Activated CD4-positive, alpha-beta memory T cell treated with anti-CD3 and anti-CD28 coated beads for 36 hours (primary cell): Measurements from ENCODE around the gene AP4E1. TPM values are rescaled to one million over a fixed set of nuclear protein-coding genes. Genes with fewer than 3 reads are reported as not detected.
"Not testable (repeated sequence)": the region's sequence is repeated elsewhere in the genome, so short reads cannot be mapped to it uniquely, and the experiment has no call there.

ENCODE experiments used
- CTCF ChIA-PET: fragments of 350-600 bp; sonication (Branson Sonifier 250); formaldehyde crosslinking; loops from one replicate; lab custom pipeline; 2021; ENCODE audit warnings: antibody characterized with exemption, inconsistent platforms; lab: Charles Lee
- POLR2A ChIA-PET: fragments of 350-600 bp; sonication (Branson Sonifier 250); formaldehyde crosslinking; loops from one replicate; lab custom pipeline; 2021; ENCODE audit warnings: antibody characterized with exemption; lab: Charles Lee
- DNase-seq: peaks from one replicate; pipeline ENCODE4 v3.0.0-alpha.2; 2020
- H3K27ac Mint-ChIP-seq: one replicate; pipeline ENCODE4 v1.8.0; 2021; ENCODE audit warnings: mixed read lengths
- H3K27me3 Mint-ChIP-seq: one replicate; pipeline ENCODE4 v1.8.0; 2021; ENCODE audit warnings: mixed read lengths
- H3K36me3 Mint-ChIP-seq: one replicate; pipeline ENCODE4 v1.8.0; 2021; ENCODE audit warnings: mixed read lengths
- H3K4me1 Mint-ChIP-seq: one replicate; pipeline ENCODE4 v1.8.0; 2021; ENCODE audit warnings: low read depth, mixed read lengths
- H3K4me3 Mint-ChIP-seq: one replicate; pipeline ENCODE4 v1.8.0; 2021; ENCODE audit warnings: mild to moderate bottlenecking, mixed read lengths
- H3K9me3 Mint-ChIP-seq: one replicate; pipeline ENCODE4 v1.8.0; 2021; ENCODE audit warnings: mixed read lengths
- intact Hi-C: fragments of 100-400 bp; cut with micrococcal nuclease; formaldehyde crosslinking; loops from one replicate; pipeline ENCODE4 v1.15.1; 2023
- total RNA-seq, 2 experiments: library from RNA; stranded (reverse); gene quantifications; one replicate each; pipeline ENCODE4 v1.2.3, GENCODE V29; 2021

Gene AP4E1
- total RNA-seq, 2 experiments from 2014 or later = 12.0 to 12.7 TPM

GRCh38 chr15:50911001-50911400 lies 2.5 kb downstream of the AP4E1 start:
- Mint-ChIP-seq H3K27me3 (no peaks in the 10 kb centered on the region), H3K9me3 (no peaks in the 10 kb centered on the region), H3K4me1 (peaks cover 19% of the 10 kb centered on the region), H3K27ac (no peak overlapping the region), H3K36me3 (peaks cover 16% of the 10 kb centered on the region), H3K4me3 (no peak overlapping the region)
- CTCF ChIA-PET = no interaction called here
- intact Hi-C loops = no loop called here
- POLR2A ChIA-PET = no interaction called here
- no peak for DNase-seq

GRCh38 chr15:50911621-50912020 lies 3.1 kb downstream of the AP4E1 start:
- H3K36me3 Mint-ChIP-seq = peaks cover 19% of the 10 kb centered on the region

GRCh38 chr15:50916400-50916799 lies 7.9 kb downstream of the AP4E1 start:
- Mint-ChIP-seq H3K27me3 (no peaks in the 10 kb centered on the region), H3K27ac (no peak overlapping the region), H3K36me3 (peaks cover 23% of the 10 kb centered on the region), H3K9me3 (no peaks in the 10 kb centered on the region), H3K4me1 (peaks cover 4% of the 10 kb centered on the region), H3K4me3 (no peak overlapping the region)
- intact Hi-C loops = no loop called here
- POLR2A ChIA-PET = no interaction called here
- CTCF ChIA-PET = no interaction called here
- no peak for DNase-seq

More at GRCh38 chr15:50911621-50912020, 3.1 kb downstream of the AP4E1 start:
- Mint-ChIP-seq H3K4me1 (peaks cover 19% of the 10 kb centered on the region), H3K4me3 (no peak overlapping the region), H3K9me3 (no peaks in the 10 kb centered on the region), H3K27me3 (no peaks in the 10 kb centered on the region), H3K27ac (no peak overlapping the region)
- intact Hi-C loops = no loop called here
- POLR2A ChIA-PET = no interaction called here
- CTCF ChIA-PET = no interaction called here
- no peak for DNase-seq

GRCh38 chr15:50919359-50919758 lies 10.9 kb downstream of the AP4E1 start:
- H3K9me3 Mint-ChIP-seq, H3K27me3 Mint-ChIP-seq, CTCF ChIA-PET, H3K4me1 Mint-ChIP-seq, POLR2A ChIA-PET, intact Hi-C loops, DNase-seq, H3K27ac Mint-ChIP-seq, H3K4me3 Mint-ChIP-seq: not testable (repeated sequence)
- H3K36me3 Mint-ChIP-seq = peaks cover 19% of the 10 kb centered on the region

- H3K27me3 Mint-ChIP-seq = no peaks in the 10 kb centered on the region
- no peak for DNase-seq
- H3K36me3 Mint-ChIP-seq = peaks cover 28% of the 10 kb centered on the region
- H3K9me3 Mint-ChIP-seq = no peaks in the 10 kb centered on the region
- intact Hi-C loops = no loop called here
- H3K4me1 Mint-ChIP-seq = peaks cover 4% of the 10 kb centered on the region
- ChIA-PET CTCF (no interaction called here), POLR2A (interaction anchor here (0.7 kb wide), 1 partner anchor 503 kb away, joined by 3 read pairs; no protein-coding TSS in a partner anchor)
- H3K27ac Mint-ChIP-seq = no peak overlapping the region
- no peak overlapping the region for H3K4me3 Mint-ChIP-seq
Observed at GRCh38 chr15:50925281-50925680, 16.8 kb downstream of the AP4E1 start.

GRCh38 chr15:50929062-50929461 lies 20.6 kb downstream of the AP4E1 start:
- Mint-ChIP-seq H3K36me3 (peaks cover 33% of the 10 kb centered on the region), H3K9me3 (no peaks in the 10 kb centered on the region), H3K27me3 (no peaks in the 10 kb centered on the region), H3K27ac (no peak overlapping the region), H3K4me1 (no peaks in the 10 kb centered on the region), H3K4me3 (no peak overlapping the region)
- CTCF ChIA-PET = no interaction called here
- POLR2A ChIA-PET = no interaction called here
- DNase-seq = no peak
- intact Hi-C loops = no loop called here

GRCh38 chr15:50930792-50931191 lies 22.3 kb downstream of the AP4E1 start:
- Mint-ChIP-seq H3K4me1 (no peaks in the 10 kb centered on the region), H3K27ac (no peak overlapping the region), H3K9me3 (no peaks in the 10 kb centered on the region), H3K36me3 (peaks cover 30% of the 10 kb centered on the region), H3K27me3 (no peaks in the 10 kb centered on the region), H3K4me3 (no peak overlapping the region)
- intact Hi-C loops = no loop called here
- CTCF ChIA-PET = no interaction called here
- no peak for DNase-seq
- POLR2A ChIA-PET = no interaction called here

- Mint-ChIP-seq H3K27me3 (no peaks in the 10 kb centered on the region), H3K4me1 (no peaks in the 10 kb centered on the region), H3K27ac (no peak overlapping the region), H3K9me3 (no peaks in the 10 kb centered on the region), H3K36me3 (peaks cover 31% of the 10 kb centered on the region), H3K4me3 (no peak overlapping the region)
- CTCF ChIA-PET = interaction anchor here (0.6 kb wide), 1 partner anchor 605 kb away, joined by 3 read pairs; no protein-coding TSS in a partner anchor
- intact Hi-C loops = no loop called here
- no peak for DNase-seq
- POLR2A ChIA-PET = no interaction called here
Observed at GRCh38 chr15:50933341-50933740, 24.9 kb downstream of the AP4E1 start.

GRCh38 chr15:50938525-50938924 lies 30.0 kb downstream of the AP4E1 start:
- Mint-ChIP-seq H3K4me1 (no peaks in the 10 kb centered on the region), H3K27me3 (no peaks in the 10 kb centered on the region), H3K9me3 (no peaks in the 10 kb centered on the region), H3K36me3 (peaks cover 22% of the 10 kb centered on the region), H3K27ac (no peak overlapping the region), H3K4me3 (no peak overlapping the region)
- no peak for DNase-seq
- ChIA-PET POLR2A (no interaction called here), CTCF (no interaction called here)
- intact Hi-C loops = no loop called here

- intact Hi-C loops = no loop called here
- Mint-ChIP-seq H3K4me3 (no peak overlapping the region), H3K27me3 (no peaks in the 10 kb centered on the region), H3K4me1 (no peaks in the 10 kb centered on the region), H3K27ac (no peak overlapping the region), H3K9me3 (no peaks in the 10 kb centered on the region), H3K36me3 (peaks cover 31% of the 10 kb centered on the region)
- CTCF ChIA-PET = no interaction called here
- no peak for DNase-seq
- POLR2A ChIA-PET = interaction anchor here (0.6 kb wide), 1 partner anchor 9 kb away, joined by 4 read pairs; no protein-coding TSS in a partner anchor
Observed at GRCh38 chr15:50939911-50940310, 31.4 kb downstream of the AP4E1 start.

GRCh38 chr15:50940506-50940905 lies 32.0 kb downstream of the AP4E1 start:
- peaks cover 32% of the 10 kb centered on the region for H3K36me3 Mint-ChIP-seq
- no peaks in the 10 kb centered on the region for H3K4me1 Mint-ChIP-seq
- H3K9me3 Mint-ChIP-seq = no peaks in the 10 kb centered on the region
- ChIA-PET CTCF (no interaction called here), POLR2A (no interaction called here)
- H3K4me3 Mint-ChIP-seq = no peak overlapping the region
- no peak overlapping the region for H3K27ac Mint-ChIP-seq
- intact Hi-C loops = no loop called here
- H3K27me3 Mint-ChIP-seq = no peaks in the 10 kb centered on the region
- no peak for DNase-seq

GRCh38 chr15:50943638-50944037 lies 35.2 kb downstream of the AP4E1 start:
- no peaks in the 10 kb centered on the region for H3K4me1 Mint-ChIP-seq
- H3K36me3 Mint-ChIP-seq = peaks cover 29% of the 10 kb centered on the region
- no peaks in the 10 kb centered on the region for H3K9me3 Mint-ChIP-seq
- intact Hi-C loops = no loop called here
- ChIA-PET CTCF (no interaction called here), POLR2A (no interaction called here)
- H3K27ac Mint-ChIP-seq = no peak overlapping the region
- H3K27me3 Mint-ChIP-seq = no peaks in the 10 kb centered on the region
- no peak overlapping the region for H3K4me3 Mint-ChIP-seq
- DNase-seq = no peak

- CTCF ChIA-PET = interaction anchor here (1.5 kb wide), 1 partner anchor 68 kb away, joined by 3 read pairs; no protein-coding TSS in a partner anchor
- Mint-ChIP-seq H3K4me3 (no peak overlapping the region), H3K36me3 (peaks cover 35% of the 10 kb centered on the region), H3K27ac (no peak overlapping the region), H3K4me1 (no peaks in the 10 kb centered on the region), H3K9me3 (no peaks in the 10 kb centered on the region), H3K27me3 (no peaks in the 10 kb centered on the region)
- DNase-seq = no peak
- intact Hi-C loops = no loop called here
- POLR2A ChIA-PET = no interaction called here
Observed at GRCh38 chr15:50944672-50945071, 36.2 kb downstream of the AP4E1 start.
